Caco-2 (cell line): ENCODE results near the gene MCC. TPM values are rescaled to one million over a fixed set of nuclear protein-coding genes. Genes with fewer than 3 reads are reported as not detected.

ENCODE experiments used
- BruUV-seq: library from RNA; stranded (reverse); fragments of 400-500 nt; replicated peaks from 2 replicates; lab custom pipeline; 2021; lab: Mats Ljungman, UMichigan
- CTCF ChIA-PET: fragments of 300-600 bp; sonication (Branson Sonifier 250); formaldehyde crosslinking; loops from one replicate; lab custom pipeline; 2022; ENCODE audit warnings: antibody characterized with exemption; lab: Charles Lee
- POLR2A ChIA-PET: fragments of 300-600 bp; sonication (Branson Sonifier 250); formaldehyde crosslinking; loops from one replicate; lab custom pipeline; 2022; ENCODE audit warnings: antibody characterized with exemption; lab: Charles Lee
- DNase-seq, 2 experiments: peaks; one replicate each; pipeline versions ENCODE4 v3.0.0 to v3.0.0-alpha.2; 2020 to 2022
- H3K27me3 ChIP-seq: replicated peaks from 2 replicates; pipeline ENCODE4 v1.6.0; 2011; ENCODE audit warnings: low read length; ENCODE audit not compliant: control insufficient read depth, insufficient read depth
- H3K36me3 ChIP-seq: 2 replicates; pipeline ENCODE4 v1.5.1; 2011; ENCODE audit warnings: low read length; ENCODE audit not compliant: control insufficient read depth, insufficient read depth
- H3K4me1 ChIP-seq: fragments of 250-450 bp; sonication (Bioruptor Pico); 2 replicates; pipeline ENCODE4 v1.5.1; 2020; ENCODE audit warnings: mild to moderate bottlenecking
- H3K4me3 ChIP-seq: 2 replicates; pipeline ENCODE4 v1.5.1; 2011; ENCODE audit warnings: low read depth, mild to moderate bottlenecking, control low read depth, low read length
- H3K9me3 ChIP-seq: fragments of 250-450 bp; sonication (Bioruptor Pico); 2 replicates; pipeline ENCODE4 v1.5.1; 2020; ENCODE audit warnings: mild to moderate bottlenecking, moderate library complexity
- H3K27ac Mint-ChIP-seq: one replicate; pipeline ENCODE4 v1.8.0; 2022; ENCODE audit warnings: mixed read lengths; ENCODE audit not compliant: unreplicated experiment
- H3K27me3 Mint-ChIP-seq: one replicate; pipeline ENCODE4 v1.8.0; 2022; ENCODE audit warnings: mixed read lengths; ENCODE audit not compliant: insufficient read depth, unreplicated experiment
- H3K36me3 Mint-ChIP-seq: one replicate; pipeline ENCODE4 v1.8.0; 2022; ENCODE audit warnings: mild to moderate bottlenecking, mixed read lengths; ENCODE audit not compliant: insufficient read depth, unreplicated experiment
- H3K4me1 Mint-ChIP-seq: one replicate; pipeline ENCODE4 v1.8.0; 2022; ENCODE audit warnings: low read depth, mixed read lengths; ENCODE audit not compliant: unreplicated experiment
- H3K4me3 Mint-ChIP-seq: one replicate; pipeline ENCODE4 v1.8.0; 2022; ENCODE audit warnings: mild to moderate bottlenecking, moderate library complexity, mixed read lengths; ENCODE audit not compliant: unreplicated experiment
- H3K9me3 Mint-ChIP-seq: one replicate; pipeline ENCODE4 v1.8.0; 2022; ENCODE audit warnings: mixed read lengths; ENCODE audit not compliant: unreplicated experiment
- CTCF ChIP-seq, 2 experiments: fragments of 200-600 bp in 1 of 2; IDR thresholded peaks; 1 replicate in 1 of 2; 2 replicates in 1 of 2; pipeline versions ENCODE4 v1.5.1 to v1.8.0; 2011 to 2022; ENCODE audit warnings: antibody characterized with exemption in 1 of 2, control low read depth in 1 of 2, inconsistent platforms in 1 of 2, low read depth in 1 of 2, low read length in 1 of 2, mild to moderate bottlenecking in 1 of 2, moderate library complexity in 1 of 2; ENCODE audit not compliant: insufficient read depth in 1 of 2, severe bottlenecking in 1 of 2, unreplicated experiment in 1 of 2
- intact Hi-C: fragments of 100-400 bp; cut with micrococcal nuclease; formaldehyde crosslinking; loops from one replicate; pipeline ENCODE4 v1.10.0; 2022; ENCODE audit not compliant: unreplicated experiment
- total RNA-seq: library from RNA; stranded (reverse); gene quantifications from 2 replicates; pipeline ENCODE4 v1.2.3, GENCODE V29; 2022

The MCC gene
- total RNA-seq, 1 experiment from 2014 or later: 0.09 TPM

- Mint-ChIP-seq H3K36me3 (no peaks in the 10 kb centered on the region), H3K4me1 (no peaks in the 10 kb centered on the region), H3K4me3 (no peak overlapping the region), H3K27me3 (no peaks in the 10 kb centered on the region), H3K9me3 (no peaks in the 10 kb centered on the region), H3K27ac (no peak overlapping the region)
- no peaks in the 10 kb centered on the region for H3K4me1 ChIP-seq
- H3K27me3 ChIP-seq: no peaks in the 10 kb centered on the region
- ChIA-PET CTCF (no interaction called here), POLR2A (no interaction called here)
- no peak overlapping the region for H3K4me3 ChIP-seq
- TF ChIP-seq CTCF (IDR thresholded peaks at IDR 0.05; ENCODE audit: insufficient read depth in 1 of 2, low read depth in 1 of 2, low read length in 1 of 2, severe bottlenecking in 1 of 2, unreplicated experiment in 1 of 2): no peak
- H3K36me3 ChIP-seq: no peaks in the 10 kb centered on the region
- H3K9me3 ChIP-seq: no peaks in the 10 kb centered on the region
- no peak for DNase-seq
- no TSS peak for BruUV-seq
- intact Hi-C loops: loop anchor here (10.0 kb wide), 1 partner anchor 565 kb away; no protein-coding TSS in a partner anchor
These were observed 448.3 kb downstream of the MCC start for GRCh38 chr5:113039934-113040285.

GRCh38 chr5:113039229-113039933, 448.9 kb downstream of the MCC start:
- no peak for DNase-seq
- no peaks in the 10 kb centered on the region for H3K27me3 Mint-ChIP-seq
- no TSS peak for BruUV-seq
- H3K36me3 ChIP-seq: no peaks in the 10 kb centered on the region
- intact Hi-C loops: no loop called here
- ChIA-PET POLR2A (no interaction called here), CTCF (no interaction called here)
- H3K4me1 ChIP-seq: no peaks in the 10 kb centered on the region
- H3K27me3 ChIP-seq: no peaks in the 10 kb centered on the region
- H3K4me1 Mint-ChIP-seq: no peaks in the 10 kb centered on the region
- H3K4me3 ChIP-seq: no peak overlapping the region
- no peaks in the 10 kb centered on the region for H3K36me3 Mint-ChIP-seq
- no peak overlapping the region for H3K4me3 Mint-ChIP-seq
- no peaks in the 10 kb centered on the region for H3K9me3 ChIP-seq
- no peak overlapping the region for H3K27ac Mint-ChIP-seq
- no peak for TF ChIP-seq CTCF (IDR thresholded peaks at IDR 0.05; ENCODE audit: insufficient read depth in 1 of 2, low read depth in 1 of 2, low read length in 1 of 2, severe bottlenecking in 1 of 2, unreplicated experiment in 1 of 2)
- no peaks in the 10 kb centered on the region for H3K9me3 Mint-ChIP-seq

- intact Hi-C loops: no loop called here
- no peaks in the 10 kb centered on the region for H3K9me3 ChIP-seq
- Mint-ChIP-seq H3K4me3 (no peak overlapping the region), H3K27me3 (no peaks in the 10 kb centered on the region), H3K36me3 (no peaks in the 10 kb centered on the region), H3K27ac (no peak overlapping the region), H3K4me1 (no peaks in the 10 kb centered on the region), H3K9me3 (no peaks in the 10 kb centered on the region)
- BruUV-seq: no TSS peak
- no peaks in the 10 kb centered on the region for H3K36me3 ChIP-seq
- H3K4me1 ChIP-seq: no peaks in the 10 kb centered on the region
- no peak for TF ChIP-seq CTCF (IDR thresholded peaks at IDR 0.05; ENCODE audit: insufficient read depth in 1 of 2, low read depth in 1 of 2, low read length in 1 of 2, severe bottlenecking in 1 of 2, unreplicated experiment in 1 of 2)
- CTCF ChIA-PET: interaction anchor here (0.7 kb wide), 1 partner anchor 350 kb away, joined by 3 read pairs; no protein-coding TSS in a partner anchor
- POLR2A ChIA-PET: no interaction called here
- H3K4me3 ChIP-seq: no peak overlapping the region
- no peaks in the 10 kb centered on the region for H3K27me3 ChIP-seq
- no peak for DNase-seq
These were observed 449.5 kb downstream of the MCC start for GRCh38 chr5:113038714-113039113.
